ENCODE measurements around the gene PEAR1. TPM values are rescaled to one million over a fixed set of nuclear protein-coding genes. Genes with fewer than 3 reads are reported as not detected.

The PEAR1 gene
- total RNA-seq, 1 experiment from 2014 or later, result 10.8 TPM

DNA sequence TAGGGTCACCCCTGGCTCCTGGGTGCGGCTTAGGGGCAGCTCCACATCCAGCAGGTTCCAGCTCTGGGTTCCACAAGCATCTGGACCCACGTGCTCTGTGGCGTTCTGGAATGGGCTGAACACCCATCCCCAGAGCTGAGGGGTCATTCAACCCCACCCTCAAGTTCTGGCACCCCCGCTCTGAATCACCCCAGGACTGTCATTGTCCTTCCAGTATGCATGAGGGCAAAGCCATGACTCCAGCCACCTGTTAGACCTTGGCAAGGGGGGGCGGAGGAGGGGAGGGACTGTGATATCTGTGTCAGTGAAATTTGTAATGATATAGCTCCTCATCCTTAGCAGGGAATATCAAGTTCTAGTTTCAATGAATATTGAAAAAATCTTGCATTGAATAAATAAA is 46.9 kb upstream of the PEAR1 start:
- RAD21 ChIA-PET (ENCODE audit: low non-redundant PET in 1 of 2, low total read pairs in 2 of 2, uncharacterized antibody in 2 of 2, unreplicated experiment in 2 of 2), result no interaction called here

More for the DNA sequence above, 46.9 kb upstream of the PEAR1 start:
- no peaks in the 10 kb centered on the region for H3K9me3 ChIP-seq (ENCODE audit: control insufficient read depth in 1 of 2, insufficient read depth in 1 of 2, low read depth in 1 of 2, low read length in 2 of 2)
- no peaks in the 10 kb centered on the region for H3K36me3 ChIP-seq (ENCODE audit: control insufficient read depth in 1 of 2, insufficient read depth in 2 of 2, low read length in 2 of 2)
- intact Hi-C loops (cut with micrococcal nuclease), result no loop called here
- no peaks in the 10 kb centered on the region for H3K27me3 ChIP-seq (ENCODE audit: insufficient read depth, low read length)
- H3K9me2 ChIP-seq (ENCODE audit: insufficient read depth), result no peaks in the 10 kb centered on the region
- H3K27ac ChIP-seq (ENCODE audit: low read depth, low read length), result no peak overlapping the region
- ATAC-seq (no peak), DNase-seq (ENCODE audit: low read depth, low spot score) (no peak)
- ChIA-PET CTCF (no interaction called here), POLR2A (no interaction called here)
- no peaks in the 10 kb centered on the region for H4K20me1 ChIP-seq (ENCODE audit: insufficient read depth)
- no peak overlapping the region for H3K4me3 ChIP-seq (replicated peaks in 1 of 2; ENCODE audit: low read depth in 1 of 2, low read length in 2 of 2)
- BruUV-seq (replicated peaks), result no TSS peak
- H3K4me1 ChIP-seq (ENCODE audit: control insufficient read depth in 1 of 2, insufficient read depth in 2 of 2, low read length in 2 of 2), result no peaks in the 10 kb centered on the region
- H3K9ac ChIP-seq (ENCODE audit: low read length), result no peak overlapping the region
- H3K79me2 ChIP-seq (ENCODE audit: insufficient read depth, low read length), result no peaks in the 10 kb centered on the region
- no peak overlapping the region for H3K4me2 ChIP-seq (ENCODE audit: low read length)
- no peak for TF ChIP-seq CBX3 (IDR thresholded peaks at IDR 0.05; ENCODE audit: low read depth)
- TF ChIP-seq MAX (IDR thresholded peaks at IDR 0.05), result no peak
- TF ChIP-seq, protein P1, sequence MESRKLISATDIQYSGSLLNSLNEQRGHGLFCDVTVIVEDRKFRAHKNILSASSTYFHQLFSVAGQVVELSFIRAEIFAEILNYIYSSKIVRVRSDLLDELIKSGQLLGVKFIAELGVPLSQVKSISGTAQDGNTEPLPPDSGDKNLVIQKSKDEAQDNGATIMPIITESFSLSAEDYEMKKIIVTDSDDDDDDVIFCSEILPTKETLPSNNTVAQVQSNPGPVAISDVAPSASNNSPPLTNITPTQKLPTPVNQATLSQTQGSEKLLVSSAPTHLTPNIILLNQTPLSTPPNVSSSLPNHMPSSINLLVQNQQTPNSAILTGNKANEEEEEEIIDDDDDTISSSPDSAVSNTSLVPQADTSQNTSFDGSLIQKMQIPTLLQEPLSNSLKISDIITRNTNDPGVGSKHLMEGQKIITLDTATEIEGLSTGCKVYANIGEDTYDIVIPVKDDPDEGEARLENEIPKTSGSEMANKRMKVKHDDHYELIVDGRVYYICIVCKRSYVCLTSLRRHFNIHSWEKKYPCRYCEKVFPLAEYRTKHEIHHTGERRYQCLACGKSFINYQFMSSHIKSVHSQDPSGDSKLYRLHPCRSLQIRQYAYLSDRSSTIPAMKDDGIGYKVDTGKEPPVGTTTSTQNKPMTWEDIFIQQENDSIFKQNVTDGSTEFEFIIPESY (IDR thresholded peaks at IDR 0.05; ENCODE audit: extremely low read depth, insufficient replicate concordance, low read length), result no peak
- TF ChIP-seq, protein P2, sequence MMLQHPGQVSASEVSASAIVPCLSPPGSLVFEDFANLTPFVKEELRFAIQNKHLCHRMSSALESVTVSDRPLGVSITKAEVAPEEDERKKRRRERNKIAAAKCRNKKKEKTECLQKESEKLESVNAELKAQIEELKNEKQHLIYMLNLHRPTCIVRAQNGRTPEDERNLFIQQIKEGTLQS (IDR thresholded peaks at IDR 0.05), result no peak
- no peak for TF ChIP-seq POLR2A (IDR thresholded peaks at IDR 0.05; ENCODE audit: borderline replicate concordance, extremely low read depth, insufficient read depth, insufficient read length)
- TF ChIP-seq SRF (IDR thresholded peaks at IDR 0.05; ENCODE audit: low read depth), result no peak
- TF ChIP-seq YY1 (IDR thresholded peaks at IDR 0.05; ENCODE audit: extremely low read depth, insufficient replicate concordance, low read depth, low read length), result no peak
- TF ChIP-seq, protein P3, sequence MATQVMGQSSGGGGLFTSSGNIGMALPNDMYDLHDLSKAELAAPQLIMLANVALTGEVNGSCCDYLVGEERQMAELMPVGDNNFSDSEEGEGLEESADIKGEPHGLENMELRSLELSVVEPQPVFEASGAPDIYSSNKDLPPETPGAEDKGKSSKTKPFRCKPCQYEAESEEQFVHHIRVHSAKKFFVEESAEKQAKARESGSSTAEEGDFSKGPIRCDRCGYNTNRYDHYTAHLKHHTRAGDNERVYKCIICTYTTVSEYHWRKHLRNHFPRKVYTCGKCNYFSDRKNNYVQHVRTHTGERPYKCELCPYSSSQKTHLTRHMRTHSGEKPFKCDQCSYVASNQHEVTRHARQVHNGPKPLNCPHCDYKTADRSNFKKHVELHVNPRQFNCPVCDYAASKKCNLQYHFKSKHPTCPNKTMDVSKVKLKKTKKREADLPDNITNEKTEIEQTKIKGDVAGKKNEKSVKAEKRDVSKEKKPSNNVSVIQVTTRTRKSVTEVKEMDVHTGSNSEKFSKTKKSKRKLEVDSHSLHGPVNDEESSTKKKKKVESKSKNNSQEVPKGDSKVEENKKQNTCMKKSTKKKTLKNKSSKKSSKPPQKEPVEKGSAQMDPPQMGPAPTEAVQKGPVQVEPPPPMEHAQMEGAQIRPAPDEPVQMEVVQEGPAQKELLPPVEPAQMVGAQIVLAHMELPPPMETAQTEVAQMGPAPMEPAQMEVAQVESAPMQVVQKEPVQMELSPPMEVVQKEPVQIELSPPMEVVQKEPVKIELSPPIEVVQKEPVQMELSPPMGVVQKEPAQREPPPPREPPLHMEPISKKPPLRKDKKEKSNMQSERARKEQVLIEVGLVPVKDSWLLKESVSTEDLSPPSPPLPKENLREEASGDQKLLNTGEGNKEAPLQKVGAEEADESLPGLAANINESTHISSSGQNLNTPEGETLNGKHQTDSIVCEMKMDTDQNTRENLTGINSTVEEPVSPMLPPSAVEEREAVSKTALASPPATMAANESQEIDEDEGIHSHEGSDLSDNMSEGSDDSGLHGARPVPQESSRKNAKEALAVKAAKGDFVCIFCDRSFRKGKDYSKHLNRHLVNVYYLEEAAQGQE (IDR thresholded peaks at IDR 0.05; ENCODE audit: low read depth), result no peak
- TF ChIP-seq ZNF274 (IDR thresholded peaks at IDR 0.05; ENCODE audit: low read depth, low read length), result no peak
- TF ChIP-seq ZFX (IDR thresholded peaks at IDR 0.05), result no peak
- TF ChIP-seq RAD21 (IDR thresholded peaks at IDR 0.05; ENCODE audit: low read depth), result no peak
- TF ChIP-seq POLR2AphosphoS5 (IDR thresholded peaks at IDR 0.05; ENCODE audit: low read depth, low read length), result no peak
- no peak for TF ChIP-seq CTCF (IDR thresholded peaks at IDR 0.05 in 2 of 3, conservative IDR thresholded peaks at IDR 0.05 in 1 of 3; ENCODE audit: borderline replicate concordance in 1 of 3, insufficient read depth in 1 of 3, low read depth in 2 of 3, low read length in 2 of 3)
- TF ChIP-seq JUND (IDR thresholded peaks at IDR 0.05), result no peak
- TF ChIP-seq EZH2phosphoT487 (IDR thresholded peaks at IDR 0.05; ENCODE audit: borderline replicate concordance), result no peak
- no peak for TF ChIP-seq EZH2 (IDR thresholded peaks at IDR 0.05)
- TF ChIP-seq EGR1 (IDR thresholded peaks at IDR 0.05; ENCODE audit: low read depth), result no peak
- no peak for TF ChIP-seq SP1 (IDR thresholded peaks at IDR 0.05; ENCODE audit: low read depth)
- no peak for TF ChIP-seq TCF7L2 (IDR thresholded peaks at IDR 0.05; ENCODE audit: borderline replicate concordance, extremely low read depth, insufficient read depth, insufficient read length)
- TF ChIP-seq SIN3A (IDR thresholded peaks at IDR 0.05; ENCODE audit: low read depth), result no peak
- H2AFZ ChIP-seq (ENCODE audit: low read depth, low read length, poor library complexity, severe bottlenecking), result no peak overlapping the region
